Neural progenitor cell (in vitro differentiated cells): ENCODE data around the gene MEMO1. TPM values are rescaled to one million over a fixed set of nuclear protein-coding genes. Genes with fewer than 3 reads are reported as not detected.

Source experiments
- DNase-seq: peaks from one replicate; pipeline ENCODE4 v3.0.0-alpha.2; 2016; ENCODE audit warnings: low spot score
- H2AFZ ChIP-seq: fragments of 200-600 bp; sonication (generic); replicated peaks from 2 replicates; pipeline ENCODE4 v1.6.1; 2016; ENCODE audit warnings: antibody characterized with exemption
- H3F3A ChIP-seq: fragments of 200-600 bp; sonication (generic); 2 replicates; pipeline ENCODE4 v1.6.1; 2016; ENCODE audit warnings: antibody characterized with exemption, low read depth
- H3K27ac ChIP-seq: fragments of 200-600 bp; sonication (generic); 2 replicates; pipeline ENCODE4 v1.5.1; 2016; ENCODE audit warnings: mild to moderate bottlenecking
- H3K27me3 ChIP-seq: fragments of 200-600 bp; sonication (generic); 2 replicates; pipeline ENCODE4 v1.6.1; 2016; ENCODE audit warnings: mild to moderate bottlenecking, moderate library complexity
- H3K36me3 ChIP-seq: fragments of 200-600 bp; sonication (generic); 2 replicates; pipeline ENCODE4 v1.5.1; 2016
- H3K4me1 ChIP-seq: fragments of 200-600 bp; sonication (generic); 2 replicates; pipeline ENCODE4 v1.6.1; 2016; ENCODE audit warnings: mixed run types
- H3K4me2 ChIP-seq: fragments of 200-600 bp; sonication (generic); 2 replicates; pipeline ENCODE4 v1.6.1; 2016
- H3K4me3 ChIP-seq: fragments of 200-600 bp; sonication (generic); 2 replicates; pipeline ENCODE4 v1.5.1; 2016
- H3K79me2 ChIP-seq: fragments of 200-600 bp; sonication (generic); 2 replicates; pipeline ENCODE4 v1.6.1; 2016; ENCODE audit warnings: low read depth
- H3K9ac ChIP-seq: fragments of 200-600 bp; sonication (generic); 2 replicates; pipeline ENCODE4 v1.6.1; 2016
- H3K9me3 ChIP-seq: fragments of 200-600 bp; sonication (generic); 2 replicates; pipeline ENCODE4 v1.5.1; 2016; ENCODE audit warnings: low read depth
- H4K20me1 ChIP-seq: fragments of 200-600 bp; sonication (generic); 2 replicates; pipeline ENCODE4 v1.6.1; 2016; ENCODE audit warnings: low read depth
- H3K27ac Mint-ChIP-seq: 3 replicates; pipeline ENCODE4 v1.8.0; 2021; ENCODE audit warnings: mixed read lengths
- H3K27me3 Mint-ChIP-seq: 2 replicates; pipeline ENCODE4 v1.8.0; 2022; ENCODE audit warnings: low read depth, mild to moderate bottlenecking, inconsistent platforms, moderate library complexity, mixed read lengths; ENCODE audit not compliant: insufficient read depth
- H3K36me3 Mint-ChIP-seq: 3 replicates; pipeline ENCODE4 v1.8.0; 2021; ENCODE audit warnings: mixed read lengths
- H3K4me1 Mint-ChIP-seq: 3 replicates; pipeline ENCODE4 v1.8.0; 2021; ENCODE audit warnings: mixed read lengths
- H3K4me3 Mint-ChIP-seq: 3 replicates; pipeline ENCODE4 v1.8.0; 2021; ENCODE audit warnings: mild to moderate bottlenecking, moderate library complexity, mixed read lengths
- H3K9me3 Mint-ChIP-seq: 3 replicates; pipeline ENCODE4 v1.8.0; 2020; ENCODE audit warnings: mixed read lengths
- EZH2 ChIP-seq: fragments of 200-600 bp; sonication (generic); IDR thresholded peaks from 2 replicates; pipeline ENCODE4 v1.6.1; 2017; ENCODE audit warnings: antibody characterized with exemption, mild to moderate bottlenecking, moderate library complexity
- EZH2phosphoT487 ChIP-seq: fragments of 200-600 bp; sonication (generic); IDR thresholded peaks from 2 replicates; pipeline ENCODE4 v1.6.1; 2017; ENCODE audit warnings: antibody characterized with exemption
- total RNA-seq: library from RNA; depleted of rRNA; stranded (reverse); fragments of >200 nt; gene quantifications from 2 replicates; pipeline ENCODE4 v1.2.3, GENCODE V29; 2015; ENCODE audit warnings: low replicate concordance
- TF ChIP-seq, protein P1 (sequence below): fragments of 200-600 bp; sonication (generic); IDR thresholded peaks from 2 replicates; pipeline ENCODE4 v1.5.1; 2017; ENCODE audit warnings: antibody characterized with exemption, mild to moderate bottlenecking

MEMO1 gene
- total RNA-seq, 1 donor from 2014 or later = 25.8 TPM

DNA sequence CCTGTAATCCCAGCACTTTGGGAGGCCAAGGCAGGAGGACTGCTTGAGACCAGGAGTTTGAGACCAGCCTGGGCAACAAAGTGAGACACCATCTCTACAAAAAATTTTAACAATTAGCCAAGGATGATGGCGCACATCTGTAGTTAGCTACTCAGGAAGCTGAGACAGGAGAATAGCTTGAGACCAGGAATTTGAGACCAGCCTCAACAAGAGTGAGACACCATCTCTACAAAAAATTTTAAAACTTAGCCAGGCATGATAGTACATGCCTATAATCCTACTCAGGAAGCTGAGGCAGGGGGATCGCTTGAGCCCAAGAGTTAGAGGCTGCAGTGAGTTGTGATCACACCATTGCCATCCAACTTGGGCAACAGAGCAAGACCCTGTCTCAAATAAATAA, 7.0 kb downstream of the MEMO1 start:
- H3K4me2 ChIP-seq = no peak overlapping the region
- H4K20me1 ChIP-seq = peaks cover 43% of the 10 kb centered on the region
- Mint-ChIP-seq H3K4me3 (no peak overlapping the region), H3K4me1 (peaks cover 16% of the 10 kb centered on the region), H3K36me3 (peaks cover 10% of the 10 kb centered on the region), H3K9me3 (peaks cover 2% of the 10 kb centered on the region), H3K27ac (no peak overlapping the region), H3K27me3 (peaks cover 1% of the 10 kb centered on the region)
- peaks cover 100% of the 10 kb centered on the region for H3K79me2 ChIP-seq
- no peaks in the 10 kb centered on the region for H3K27me3 ChIP-seq
- no peaks in the 10 kb centered on the region for H3K9me3 ChIP-seq
- no peak for DNase-seq
- no peak overlapping the region for H2AFZ ChIP-seq
- no peak overlapping the region for H3K4me3 ChIP-seq
- H3K4me1 ChIP-seq = peaks cover 7% of the 10 kb centered on the region
- H3K27ac ChIP-seq = no peak overlapping the region
- H3K36me3 ChIP-seq = no peaks in the 10 kb centered on the region
- TF ChIP-seq EZH2 (no peak), EZH2phosphoT487 (no peak)
- TF ChIP-seq, protein P1, sequence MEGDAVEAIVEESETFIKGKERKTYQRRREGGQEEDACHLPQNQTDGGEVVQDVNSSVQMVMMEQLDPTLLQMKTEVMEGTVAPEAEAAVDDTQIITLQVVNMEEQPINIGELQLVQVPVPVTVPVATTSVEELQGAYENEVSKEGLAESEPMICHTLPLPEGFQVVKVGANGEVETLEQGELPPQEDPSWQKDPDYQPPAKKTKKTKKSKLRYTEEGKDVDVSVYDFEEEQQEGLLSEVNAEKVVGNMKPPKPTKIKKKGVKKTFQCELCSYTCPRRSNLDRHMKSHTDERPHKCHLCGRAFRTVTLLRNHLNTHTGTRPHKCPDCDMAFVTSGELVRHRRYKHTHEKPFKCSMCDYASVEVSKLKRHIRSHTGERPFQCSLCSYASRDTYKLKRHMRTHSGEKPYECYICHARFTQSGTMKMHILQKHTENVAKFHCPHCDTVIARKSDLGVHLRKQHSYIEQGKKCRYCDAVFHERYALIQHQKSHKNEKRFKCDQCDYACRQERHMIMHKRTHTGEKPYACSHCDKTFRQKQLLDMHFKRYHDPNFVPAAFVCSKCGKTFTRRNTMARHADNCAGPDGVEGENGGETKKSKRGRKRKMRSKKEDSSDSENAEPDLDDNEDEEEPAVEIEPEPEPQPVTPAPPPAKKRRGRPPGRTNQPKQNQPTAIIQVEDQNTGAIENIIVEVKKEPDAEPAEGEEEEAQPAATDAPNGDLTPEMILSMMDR = no peak
- H3F3A ChIP-seq = no peaks in the 10 kb centered on the region
- H3K9ac ChIP-seq = no peak overlapping the region

GRCh38 chr2:32002406-32002805, 8.4 kb downstream of the MEMO1 start:
- Histone ChIP-seq H3F3A (no peaks in the 10 kb centered on the region), H3K27me3 (no peaks in the 10 kb centered on the region), H4K20me1 (peaks cover 40% of the 10 kb centered on the region), H3K9me3 (no peaks in the 10 kb centered on the region), H3K27ac (no peak overlapping the region), H3K4me2 (no peak overlapping the region), H3K4me3 (no peak overlapping the region), H3K4me1 (no peaks in the 10 kb centered on the region), H2AFZ (no peak overlapping the region), H3K36me3 (no peaks in the 10 kb centered on the region), H3K79me2 (peaks cover 100% of the 10 kb centered on the region), H3K9ac (no peak overlapping the region)
- peaks cover 2% of the 10 kb centered on the region for H3K27me3 Mint-ChIP-seq
- no peak overlapping the region for H3K4me3 Mint-ChIP-seq
- peaks cover 4% of the 10 kb centered on the region for H3K4me1 Mint-ChIP-seq
- no peak overlapping the region for H3K27ac Mint-ChIP-seq
- H3K9me3 Mint-ChIP-seq = peaks cover 2% of the 10 kb centered on the region
- DNase-seq = no peak
- peaks cover 11% of the 10 kb centered on the region for H3K36me3 Mint-ChIP-seq
- no peak for TF ChIP-seq EZH2
- TF ChIP-seq, protein P1 = no peak
- TF ChIP-seq EZH2phosphoT487 = no peak

- H3K27me3 Mint-ChIP-seq = peaks cover 4% of the 10 kb centered on the region
- H3K9me3 ChIP-seq = no peaks in the 10 kb centered on the region
- peaks cover 11% of the 10 kb centered on the region for H3K36me3 Mint-ChIP-seq
- no peak overlapping the region for H3K9ac ChIP-seq
- no peak overlapping the region for H3K4me3 Mint-ChIP-seq
- no peak overlapping the region for H3K4me2 ChIP-seq
- peaks cover 23% of the 10 kb centered on the region for H4K20me1 ChIP-seq
- H3K27ac ChIP-seq = no peak overlapping the region
- H3F3A ChIP-seq = no peaks in the 10 kb centered on the region
- H3K4me1 ChIP-seq = no peaks in the 10 kb centered on the region
- H3K36me3 ChIP-seq = no peaks in the 10 kb centered on the region
- H3K9me3 Mint-ChIP-seq = peaks cover 2% of the 10 kb centered on the region
- no peak overlapping the region for H2AFZ ChIP-seq
- no peaks in the 10 kb centered on the region for H3K4me1 Mint-ChIP-seq
- no peak overlapping the region for H3K27ac Mint-ChIP-seq
- H3K79me2 ChIP-seq = peaks cover 100% of the 10 kb centered on the region
- H3K27me3 ChIP-seq = no peaks in the 10 kb centered on the region
- H3K4me3 ChIP-seq = no peak overlapping the region
- no peak for TF ChIP-seq EZH2phosphoT487
- no peak for TF ChIP-seq EZH2
- TF ChIP-seq, protein P1 = no peak
- DNase-seq = no peak
These were observed 11.4 kb downstream of the MEMO1 start for GRCh38 chr2:31999438-31999837.
